HepG2 (cell line): Measurements from ENCODE around the gene ANTXR1. TPM values are rescaled to one million over a fixed set of nuclear protein-coding genes. Genes with fewer than 3 reads are reported as not detected.

ENCODE experiments used
- CBX2 ChIP-seq, 2 experiments: fragments of 200-600 bp in 1 of 2; sonication (generic); formaldehyde crosslinking in 1 of 2; IDR thresholded peaks; 2 replicates each; pipeline versions ENCODE4 v1.7.0 to v1.8.1; 2018 to 2022; ENCODE audit warnings: low read depth in 2 of 2, low read length in 1 of 2, mild to moderate bottlenecking in 1 of 2, missing genetic modification reagents in 1 of 2
- JARID2 ChIP-seq: sonication (generic); formaldehyde crosslinking; IDR thresholded peaks from 2 replicates; pipeline ENCODE4 v1.8.1; 2023; ENCODE audit warnings: missing genetic modification reagents, inconsistent platforms; ENCODE audit not compliant: insufficient replicate concordance
- TBX2 ChIP-seq: sonication (generic); formaldehyde crosslinking; IDR thresholded peaks from 2 replicates; pipeline ENCODE4 v1.5.0; 2020; ENCODE audit warnings: missing genetic modification reagents, mild to moderate bottlenecking, borderline replicate concordance
- TMF1 ChIP-seq: sonication (generic); formaldehyde crosslinking; IDR thresholded peaks from 2 replicates; pipeline ENCODE4 v1.8.1; 2022; ENCODE audit warnings: low read depth, missing genetic modification reagents
- ZNF12 ChIP-seq: sonication (generic); formaldehyde crosslinking; IDR thresholded peaks from 2 replicates; pipeline ENCODE4 v1.5.0; 2020; ENCODE audit warnings: missing genetic modification reagents
- ZNF282 ChIP-seq: fragments of 450-650 bp; IDR thresholded peaks from 2 replicates; pipeline ENCODE4 v1.6.1; 2018; ENCODE audit not compliant: partially characterized antibody
- ZNF333 ChIP-seq: sonication (generic); formaldehyde crosslinking; IDR thresholded peaks from 2 replicates; pipeline ENCODE4 v1.4.0; 2020; ENCODE audit warnings: mild to moderate bottlenecking, missing genetic modification reagents, borderline replicate concordance
- ZNF777 ChIP-seq: sonication (generic); formaldehyde crosslinking; IDR thresholded peaks from 2 replicates; pipeline ENCODE4 v1.4.0; 2020; ENCODE audit warnings: missing genetic modification reagents
- polyA plus RNA-seq, 8 experiments: library from polyadenylated mRNA; depleted of rRNA in 3 of 8; stranded (reverse) in 7 of 8; unstranded in 1 of 8; fragments of >200 nt; fragmentation: Illumina TruSeq in 4 of 8; extraction: Trizol in 4 of 8; gene quantifications; 2 replicates each; pipeline versions ENCODE4 v1.2.1 to v1.2.3, GENCODE V29; 2011 to 2016; ENCODE audit warnings: low read depth in 4 of 8, missing spikeins in 1 of 8, mixed read lengths in 1 of 8; ENCODE audit not compliant: insufficient read depth in 1 of 8
- total RNA-seq, 5 experiments: library from RNA; depleted of rRNA; stranded (reverse); fragments of >200 nt; fragmentation: Illumina TruSeq; extraction: Trizol; gene quantifications; 2 replicates each; pipeline ENCODE4 v1.2.3, GENCODE V29; 2016; ENCODE audit warnings: low read depth in 1 of 5
- TF ChIP-seq, protein P1 (sequence below): sonication (generic); formaldehyde crosslinking; IDR thresholded peaks from 2 replicates; pipeline ENCODE4 v1.4.0; 2020; ENCODE audit warnings: mild to moderate bottlenecking, missing genetic modification reagents
- TF ChIP-seq, protein P2 (sequence below): sonication (generic); formaldehyde crosslinking; IDR thresholded peaks from 2 replicates; pipeline ENCODE4 v1.4.0; 2020; ENCODE audit warnings: missing genetic modification reagents
- TF ChIP-seq, protein P3 (sequence below): sonication (generic); formaldehyde crosslinking; IDR thresholded peaks from 2 replicates; pipeline ENCODE4 v1.9.0; 2021; ENCODE audit warnings: missing genetic modification reagents, mild to moderate bottlenecking, borderline replicate concordance
- TF ChIP-seq, protein P4 (sequence below): sonication (generic); formaldehyde crosslinking; IDR thresholded peaks from 2 replicates; pipeline ENCODE4 v1.4.0; 2020; ENCODE audit warnings: missing genetic modification reagents
- TF ChIP-seq, protein P5 (sequence below): sonication (generic); formaldehyde crosslinking; IDR thresholded peaks from 2 replicates; pipeline ENCODE4 v1.4.0; 2020; ENCODE audit warnings: low read depth, mild to moderate bottlenecking, missing genetic modification reagents

Gene ANTXR1
- total and polyA plus RNA-seq, 2 of the 13 experiments (the other 11 are each of a cell fraction or from before 2014, with no cell fraction given) = 4.5 to 12.7 TPM

DNA sequence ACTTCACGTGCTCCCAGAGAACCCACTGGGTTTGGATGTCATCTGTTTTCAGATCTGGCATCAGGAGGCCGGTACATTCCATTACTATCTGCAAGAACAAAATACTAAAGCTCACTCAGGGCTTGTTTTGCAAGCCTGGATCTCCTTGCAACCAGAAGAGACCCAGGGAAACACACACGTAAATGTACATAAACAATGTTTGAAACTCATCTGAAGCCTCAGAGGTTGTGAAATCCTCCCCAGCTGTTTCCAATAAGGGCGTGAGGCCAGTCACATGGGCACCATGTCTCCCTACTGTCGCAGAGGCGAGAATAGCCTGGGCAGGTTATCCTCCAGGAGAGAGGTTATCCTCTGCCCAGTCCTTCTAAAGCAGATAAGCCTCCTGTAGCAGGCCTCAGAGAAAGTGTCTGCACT, 187.1 kb downstream of the ANTXR1 start (continued):
- TF ChIP-seq, protein P1, sequence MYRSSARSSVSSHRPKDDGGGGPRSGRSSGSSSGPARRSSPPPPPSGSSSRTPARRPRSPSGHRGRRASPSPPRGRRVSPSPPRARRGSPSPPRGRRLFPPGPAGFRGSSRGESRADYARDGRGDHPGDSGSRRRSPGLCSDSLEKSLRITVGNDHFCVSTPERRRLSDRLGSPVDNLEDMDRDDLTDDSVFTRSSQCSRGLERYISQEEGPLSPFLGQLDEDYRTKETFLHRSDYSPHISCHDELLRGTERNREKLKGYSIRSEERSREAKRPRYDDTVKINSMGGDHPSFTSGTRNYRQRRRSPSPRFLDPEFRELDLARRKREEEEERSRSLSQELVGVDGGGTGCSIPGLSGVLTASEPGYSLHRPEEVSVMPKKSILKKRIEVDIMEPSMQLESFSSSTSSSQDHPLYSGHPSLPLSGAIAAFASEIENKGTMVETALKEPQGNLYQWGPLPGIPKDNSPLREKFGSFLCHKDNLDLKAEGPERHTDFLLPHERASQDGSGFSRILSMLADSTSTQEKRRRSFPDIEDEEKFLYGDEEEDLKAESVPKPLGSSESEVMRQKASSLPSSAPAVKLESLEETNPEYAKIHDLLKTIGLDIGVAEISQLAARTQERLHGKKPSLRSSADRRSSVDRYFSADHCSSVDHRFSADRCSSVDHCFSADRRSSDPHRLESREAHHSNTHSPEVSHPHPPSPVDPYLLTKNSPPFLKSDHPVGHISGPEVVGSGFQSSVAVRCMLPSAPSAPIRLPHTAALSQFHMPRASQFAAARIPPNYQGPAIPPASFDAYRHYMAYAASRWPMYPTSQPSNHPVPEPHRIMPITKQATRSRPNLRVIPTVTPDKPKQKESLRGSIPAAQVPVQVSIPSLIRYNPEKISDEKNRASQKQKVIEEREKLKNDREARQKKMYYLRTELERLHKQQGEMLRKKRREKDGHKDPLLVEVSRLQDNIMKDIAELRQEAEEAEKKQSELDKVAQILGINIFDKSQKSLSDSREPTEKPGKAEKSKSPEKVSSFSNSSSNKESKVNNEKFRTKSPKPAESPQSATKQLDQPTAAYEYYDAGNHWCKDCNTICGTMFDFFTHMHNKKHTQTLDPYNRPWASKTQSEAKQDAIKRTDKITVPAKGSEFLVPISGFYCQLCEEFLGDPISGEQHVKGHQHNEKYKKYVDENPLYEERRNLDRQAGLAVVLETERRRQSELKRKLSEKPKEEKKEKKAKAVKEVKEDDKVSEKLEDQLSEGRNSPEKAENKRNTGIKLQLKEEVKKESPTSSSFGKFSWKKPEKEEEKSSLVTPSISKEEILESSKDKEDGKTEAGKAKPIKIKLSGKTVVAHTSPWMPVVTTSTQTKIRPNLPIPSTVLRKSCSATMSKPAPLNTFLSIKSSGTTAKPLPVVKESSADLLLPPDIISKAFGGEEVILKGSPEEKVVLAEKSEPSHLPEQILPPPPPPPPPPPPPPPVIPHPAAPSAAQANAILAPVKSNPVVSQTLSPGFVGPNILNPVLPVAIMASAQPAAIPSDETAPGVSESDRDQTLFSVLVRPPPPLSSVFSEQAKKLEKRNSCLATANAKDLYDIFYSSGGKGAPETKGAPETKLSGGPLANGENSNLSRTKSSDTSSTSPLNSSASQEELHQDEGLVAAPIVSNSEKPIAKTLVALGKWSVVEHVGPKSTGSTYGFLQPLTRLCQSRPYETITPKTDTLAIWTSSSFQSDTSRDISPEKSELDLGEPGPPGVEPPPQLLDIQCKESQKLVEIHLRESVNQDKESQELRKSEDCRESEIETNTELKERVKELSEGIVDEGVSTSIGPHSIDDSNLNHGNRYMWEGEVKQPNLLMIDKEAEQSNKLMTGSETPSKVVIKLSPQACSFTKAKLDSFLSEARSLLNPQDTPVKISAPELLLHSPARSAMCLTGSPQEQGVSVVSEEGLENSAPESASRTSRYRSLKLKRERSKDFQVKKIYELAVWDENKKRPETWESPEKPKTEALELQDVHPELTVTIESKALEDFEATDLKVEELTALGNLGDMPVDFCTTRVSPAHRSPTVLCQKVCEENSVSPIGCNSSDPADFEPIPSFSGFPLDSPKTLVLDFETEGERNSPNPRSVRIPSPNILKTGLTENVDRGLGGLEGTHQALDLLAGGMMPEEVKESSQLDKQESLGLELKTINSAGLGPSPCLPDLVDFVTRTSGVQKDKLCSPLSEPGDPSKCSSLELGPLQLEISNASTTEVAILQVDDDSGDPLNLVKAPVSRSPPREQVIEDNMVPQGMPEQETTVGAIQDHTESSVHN (CRISPR knock-in tag) = no peak
- TF ChIP-seq, protein P2, sequence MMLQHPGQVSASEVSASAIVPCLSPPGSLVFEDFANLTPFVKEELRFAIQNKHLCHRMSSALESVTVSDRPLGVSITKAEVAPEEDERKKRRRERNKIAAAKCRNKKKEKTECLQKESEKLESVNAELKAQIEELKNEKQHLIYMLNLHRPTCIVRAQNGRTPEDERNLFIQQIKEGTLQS = no peak
- no peak for TF ChIP-seq TMF1
- TF ChIP-seq ZNF777 (CRISPR knock-in tag) = no peak
- TF ChIP-seq JARID2 = no peak
- peak; percentile 45; the same call in 1 of the 2 replicates for TF ChIP-seq ZNF12 (CRISPR knock-in tag)
- TF ChIP-seq, protein P3, sequence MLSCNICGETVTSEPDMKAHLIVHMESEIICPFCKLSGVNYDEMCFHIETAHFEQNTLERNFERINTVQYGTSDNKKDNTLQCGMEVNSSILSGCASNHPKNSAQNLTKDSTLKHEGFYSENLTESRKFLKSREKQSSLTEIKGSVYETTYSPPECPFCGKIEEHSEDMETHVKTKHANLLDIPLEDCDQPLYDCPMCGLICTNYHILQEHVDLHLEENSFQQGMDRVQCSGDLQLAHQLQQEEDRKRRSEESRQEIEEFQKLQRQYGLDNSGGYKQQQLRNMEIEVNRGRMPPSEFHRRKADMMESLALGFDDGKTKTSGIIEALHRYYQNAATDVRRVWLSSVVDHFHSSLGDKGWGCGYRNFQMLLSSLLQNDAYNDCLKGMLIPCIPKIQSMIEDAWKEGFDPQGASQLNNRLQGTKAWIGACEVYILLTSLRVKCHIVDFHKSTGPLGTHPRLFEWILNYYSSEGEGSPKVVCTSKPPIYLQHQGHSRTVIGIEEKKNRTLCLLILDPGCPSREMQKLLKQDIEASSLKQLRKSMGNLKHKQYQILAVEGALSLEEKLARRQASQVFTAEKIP = no peak
- no peak for TF ChIP-seq ZNF333
- TF ChIP-seq CBX2 (IDR thresholded peaks at IDR 0.05; ENCODE audit: low read depth, low read length) = no peak
- TF ChIP-seq CBX2 (CRISPR knock-in tag; IDR thresholded peaks at IDR 0.05; ENCODE audit: low read depth) = no peak
- peak; percentile 39; the same call in 1 of the 2 replicates for TF ChIP-seq TBX2
- TF ChIP-seq, protein P4, sequence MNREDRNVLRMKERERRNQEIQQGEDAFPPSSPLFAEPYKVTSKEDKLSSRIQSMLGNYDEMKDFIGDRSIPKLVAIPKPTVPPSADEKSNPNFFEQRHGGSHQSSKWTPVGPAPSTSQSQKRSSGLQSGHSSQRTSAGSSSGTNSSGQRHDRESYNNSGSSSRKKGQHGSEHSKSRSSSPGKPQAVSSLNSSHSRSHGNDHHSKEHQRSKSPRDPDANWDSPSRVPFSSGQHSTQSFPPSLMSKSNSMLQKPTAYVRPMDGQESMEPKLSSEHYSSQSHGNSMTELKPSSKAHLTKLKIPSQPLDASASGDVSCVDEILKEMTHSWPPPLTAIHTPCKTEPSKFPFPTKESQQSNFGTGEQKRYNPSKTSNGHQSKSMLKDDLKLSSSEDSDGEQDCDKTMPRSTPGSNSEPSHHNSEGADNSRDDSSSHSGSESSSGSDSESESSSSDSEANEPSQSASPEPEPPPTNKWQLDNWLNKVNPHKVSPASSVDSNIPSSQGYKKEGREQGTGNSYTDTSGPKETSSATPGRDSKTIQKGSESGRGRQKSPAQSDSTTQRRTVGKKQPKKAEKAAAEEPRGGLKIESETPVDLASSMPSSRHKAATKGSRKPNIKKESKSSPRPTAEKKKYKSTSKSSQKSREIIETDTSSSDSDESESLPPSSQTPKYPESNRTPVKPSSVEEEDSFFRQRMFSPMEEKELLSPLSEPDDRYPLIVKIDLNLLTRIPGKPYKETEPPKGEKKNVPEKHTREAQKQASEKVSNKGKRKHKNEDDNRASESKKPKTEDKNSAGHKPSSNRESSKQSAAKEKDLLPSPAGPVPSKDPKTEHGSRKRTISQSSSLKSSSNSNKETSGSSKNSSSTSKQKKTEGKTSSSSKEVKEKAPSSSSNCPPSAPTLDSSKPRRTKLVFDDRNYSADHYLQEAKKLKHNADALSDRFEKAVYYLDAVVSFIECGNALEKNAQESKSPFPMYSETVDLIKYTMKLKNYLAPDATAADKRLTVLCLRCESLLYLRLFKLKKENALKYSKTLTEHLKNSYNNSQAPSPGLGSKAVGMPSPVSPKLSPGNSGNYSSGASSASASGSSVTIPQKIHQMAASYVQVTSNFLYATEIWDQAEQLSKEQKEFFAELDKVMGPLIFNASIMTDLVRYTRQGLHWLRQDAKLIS (CRISPR knock-in tag) = no peak
- TF ChIP-seq, protein P5, sequence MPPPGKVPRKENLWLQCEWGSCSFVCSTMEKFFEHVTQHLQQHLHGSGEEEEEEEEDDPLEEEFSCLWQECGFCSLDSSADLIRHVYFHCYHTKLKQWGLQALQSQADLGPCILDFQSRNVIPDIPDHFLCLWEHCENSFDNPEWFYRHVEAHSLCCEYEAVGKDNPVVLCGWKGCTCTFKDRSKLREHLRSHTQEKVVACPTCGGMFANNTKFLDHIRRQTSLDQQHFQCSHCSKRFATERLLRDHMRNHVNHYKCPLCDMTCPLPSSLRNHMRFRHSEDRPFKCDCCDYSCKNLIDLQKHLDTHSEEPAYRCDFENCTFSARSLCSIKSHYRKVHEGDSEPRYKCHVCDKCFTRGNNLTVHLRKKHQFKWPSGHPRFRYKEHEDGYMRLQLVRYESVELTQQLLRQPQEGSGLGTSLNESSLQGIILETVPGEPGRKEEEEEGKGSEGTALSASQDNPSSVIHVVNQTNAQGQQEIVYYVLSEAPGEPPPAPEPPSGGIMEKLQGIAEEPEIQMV (CRISPR knock-in tag) = no peak
- TF ChIP-seq ZNF282 = no peak
